Hepatocyte (in vitro differentiated cells): ENCODE measurements around the gene RAB22A.

ENCODE experiments used
- EZH2phosphoT487 ChIP-seq: fragments of 200-600 bp; sonication (generic); IDR thresholded peaks from one replicate; pipeline ENCODE4 v1.6.1; 2018; ENCODE audit warnings: antibody characterized with exemption, mild to moderate bottlenecking, low read depth, moderate library complexity; ENCODE audit not compliant: unreplicated experiment, severe bottlenecking
- TF ChIP-seq, protein P1 (sequence below): fragments of 200-600 bp; sonication (generic); IDR thresholded peaks from 2 replicates; pipeline ENCODE4 v1.5.1; 2016; ENCODE audit warnings: antibody characterized with exemption, mild to moderate bottlenecking; ENCODE audit not compliant: poor library complexity

DNA sequence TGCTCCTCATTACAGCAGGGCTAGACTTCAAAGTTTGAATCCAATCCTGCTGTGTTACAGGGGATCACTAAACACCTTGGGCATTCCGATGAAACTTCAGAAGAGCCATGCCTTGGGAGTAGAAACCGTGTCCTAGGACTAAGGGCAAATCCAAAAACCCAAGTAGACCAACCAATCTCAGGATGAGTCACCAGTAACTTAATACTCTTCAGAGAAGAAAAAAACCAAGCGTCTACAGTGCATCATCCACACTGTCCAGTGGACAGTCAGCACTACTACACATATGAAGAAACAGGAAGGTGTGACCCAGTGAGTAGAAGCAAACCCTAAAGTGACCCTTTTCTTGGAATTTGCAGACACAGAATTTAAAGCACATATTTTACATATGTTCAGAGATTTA is 40.1 kb downstream of the RAB22A start:
- TF ChIP-seq, protein P1, sequence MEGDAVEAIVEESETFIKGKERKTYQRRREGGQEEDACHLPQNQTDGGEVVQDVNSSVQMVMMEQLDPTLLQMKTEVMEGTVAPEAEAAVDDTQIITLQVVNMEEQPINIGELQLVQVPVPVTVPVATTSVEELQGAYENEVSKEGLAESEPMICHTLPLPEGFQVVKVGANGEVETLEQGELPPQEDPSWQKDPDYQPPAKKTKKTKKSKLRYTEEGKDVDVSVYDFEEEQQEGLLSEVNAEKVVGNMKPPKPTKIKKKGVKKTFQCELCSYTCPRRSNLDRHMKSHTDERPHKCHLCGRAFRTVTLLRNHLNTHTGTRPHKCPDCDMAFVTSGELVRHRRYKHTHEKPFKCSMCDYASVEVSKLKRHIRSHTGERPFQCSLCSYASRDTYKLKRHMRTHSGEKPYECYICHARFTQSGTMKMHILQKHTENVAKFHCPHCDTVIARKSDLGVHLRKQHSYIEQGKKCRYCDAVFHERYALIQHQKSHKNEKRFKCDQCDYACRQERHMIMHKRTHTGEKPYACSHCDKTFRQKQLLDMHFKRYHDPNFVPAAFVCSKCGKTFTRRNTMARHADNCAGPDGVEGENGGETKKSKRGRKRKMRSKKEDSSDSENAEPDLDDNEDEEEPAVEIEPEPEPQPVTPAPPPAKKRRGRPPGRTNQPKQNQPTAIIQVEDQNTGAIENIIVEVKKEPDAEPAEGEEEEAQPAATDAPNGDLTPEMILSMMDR, result no peak
- TF ChIP-seq EZH2phosphoT487, result no peak
